ENCODE data around the gene MIGA2. TPM values are rescaled to one million over a fixed set of nuclear protein-coding genes. Genes with fewer than 3 reads are reported as not detected.

MIGA2 gene
- total RNA-seq, 2 experiments from 2014 or later: 53.2 to 56.9 TPM

- intact Hi-C loops (cut with DNase I, micrococcal nuclease): loop anchor here in 1 of 2 experiments (1.0 to 5.0 kb wide), 6 partner anchors 9 to 750 kb away; partner anchors contain the start of genes CRAT, DOLK, DOLPP1 and GOLGA2
- Mint-ChIP-seq H3K27me3 (no peaks in the 10 kb centered on the region), H3K27ac (peak overlapping the region; percentile 81), H3K4me1 (ENCODE audit: low read depth) (peaks cover 30% of the 10 kb centered on the region), H3K4me3 (peak overlapping the region; percentile 87), H3K9me3 (no peaks in the 10 kb centered on the region), H3K36me3 (ENCODE audit: low read depth) (no peaks in the 10 kb centered on the region)
- H3K4me3 ChIP-seq (ENCODE audit: low read length): peak overlapping the region; percentile 78
- H3K9me3 ChIP-seq (ENCODE audit: control insufficient read depth in 1 of 2, insufficient read depth in 1 of 2, low read length in 2 of 2): no peaks in the 10 kb centered on the region
- CTCF ChIA-PET: no interaction called here
- no peak for TF ChIP-seq CTCF (IDR thresholded peaks at IDR 0.05)
- no peaks in the 10 kb centered on the region for H3K27me3 ChIP-seq (ENCODE audit: control insufficient read depth in 1 of 2, insufficient read depth in 2 of 2, low read length in 2 of 2)
- ATAC-seq (ENCODE audit: poor library complexity) (peak; percentile 78), DNase-seq (peak; percentile 16 to 90 (median 75))
- peaks cover 36% of the 10 kb centered on the region for H3K4me1 ChIP-seq (ENCODE audit: insufficient read depth, low read length)
- H3K27ac ChIP-seq (ENCODE audit: low read depth in 1 of 2, low read length in 2 of 2): peak overlapping the region; percentile 12 to 53
- POLR2A ChIA-PET: interaction anchor here (0.7 to 2.3 kb wide), 11 partner anchors 8 to 752 kb away, joined by 3 to 20 read pairs (median 4); partner anchors contain the start of genes CRAT, DOLPP1, GOLGA2 and MIGA2
- H3K36me3 ChIP-seq (ENCODE audit: insufficient read depth, low read length): no peaks in the 10 kb centered on the region
Measured at GRCh38 chr9:129027685-129028191, 8.7 kb upstream of the MIGA2 start.

GRCh38 chr9:129028192-129028966, 8.0 kb upstream of the MIGA2 start, which contains the start of gene SH3GLB2:
SH3GLB2 (minus strand) TSS chr9:129028331; CDS start chr9:129028154, 177 bp downstream.
- DNase-seq: peak; percentile 88 to 98 (median 92)
- Mint-ChIP-seq H3K27me3 (no peaks in the 10 kb centered on the region), H3K4me1 (ENCODE audit: low read depth) (peaks cover 25% of the 10 kb centered on the region), H3K27ac (peak within 1 kb of the TSS; percentile 81), H3K36me3 (ENCODE audit: low read depth) (no peaks in the 10 kb centered on the region), H3K4me3 (peak within 1 kb of the TSS; percentile 87), H3K9me3 (no peaks in the 10 kb centered on the region)
- CTCF ChIA-PET: no interaction called here
- intact Hi-C loops (cut with DNase I, micrococcal nuclease): loop anchor here in 1 of 2 experiments (1.0 to 5.0 kb wide), 5 partner anchors 8 to 751 kb away; partner anchors contain the start of genes CRAT, DOLPP1, GOLGA2 and MIGA2
- Histone ChIP-seq H3K4me3 (ENCODE audit: low read length) (peak within 1 kb of the TSS; percentile 78), H3K27ac (ENCODE audit: low read depth in 1 of 2, low read length in 2 of 2) (peak within 1 kb of the TSS; percentile 12 to 53), H3K36me3 (ENCODE audit: insufficient read depth, low read length) (no peaks in the 10 kb centered on the region), H3K4me1 (ENCODE audit: insufficient read depth, low read length) (peaks cover 34% of the 10 kb centered on the region), H3K9me3 (ENCODE audit: control insufficient read depth in 1 of 2, insufficient read depth in 1 of 2, low read length in 2 of 2) (no peaks in the 10 kb centered on the region), H3K27me3 (ENCODE audit: control insufficient read depth in 1 of 2, insufficient read depth in 2 of 2, low read length in 2 of 2) (no peaks in the 10 kb centered on the region)
- POLR2A ChIA-PET: interaction anchor here (0.7 to 2.3 kb wide), 14 partner anchors 8 to 778 kb away, joined by 3 to 20 read pairs (median 4); partner anchors contain the start of genes CRAT, DOLPP1, GOLGA2 and MIGA2
- TF ChIP-seq CTCF (IDR thresholded peaks at IDR 0.05): no peak
- peak; percentile 84 for ATAC-seq (ENCODE audit: poor library complexity)

- Mint-ChIP-seq H3K4me1 (ENCODE audit: low read depth) (peaks cover 25% of the 10 kb centered on the region), H3K4me3 (peak overlapping the region; percentile 70), H3K9me3 (no peaks in the 10 kb centered on the region), H3K27ac (peak overlapping the region; percentile 45), H3K36me3 (ENCODE audit: low read depth) (no peaks in the 10 kb centered on the region), H3K27me3 (no peaks in the 10 kb centered on the region)
- Histone ChIP-seq H3K27ac (ENCODE audit: low read depth in 1 of 2, low read length in 2 of 2) (no peak overlapping the region), H3K4me1 (ENCODE audit: insufficient read depth, low read length) (peaks cover 29% of the 10 kb centered on the region), H3K4me3 (ENCODE audit: low read length) (no peak overlapping the region), H3K27me3 (ENCODE audit: control insufficient read depth in 1 of 2, insufficient read depth in 2 of 2, low read length in 2 of 2) (no peaks in the 10 kb centered on the region), H3K36me3 (ENCODE audit: insufficient read depth, low read length) (no peaks in the 10 kb centered on the region), H3K9me3 (ENCODE audit: control insufficient read depth in 1 of 2, insufficient read depth in 1 of 2, low read length in 2 of 2) (no peaks in the 10 kb centered on the region)
- ChIA-PET POLR2A (no interaction called here), CTCF (no interaction called here)
- intact Hi-C loops (cut with DNase I, micrococcal nuclease): no loop called here
- DNase-seq (peak in 1 of 14 experiments; percentile 14), ATAC-seq (ENCODE audit: poor library complexity) (no peak)
- no peak for TF ChIP-seq CTCF (IDR thresholded peaks at IDR 0.05)
Measured at GRCh38 chr9:129030191-129030590, 6.2 kb upstream of the MIGA2 start.
